HG03196 (cell line): ENCODE results near the gene ADD2.

ENCODE experiments used
- ATAC-seq: cut with Tn5 transposase; IDR thresholded peaks from one replicate; pipeline ENCODE4 v1.9.1; 2021; ENCODE audit not compliant: unreplicated experiment

The ADD2 gene

DNA sequence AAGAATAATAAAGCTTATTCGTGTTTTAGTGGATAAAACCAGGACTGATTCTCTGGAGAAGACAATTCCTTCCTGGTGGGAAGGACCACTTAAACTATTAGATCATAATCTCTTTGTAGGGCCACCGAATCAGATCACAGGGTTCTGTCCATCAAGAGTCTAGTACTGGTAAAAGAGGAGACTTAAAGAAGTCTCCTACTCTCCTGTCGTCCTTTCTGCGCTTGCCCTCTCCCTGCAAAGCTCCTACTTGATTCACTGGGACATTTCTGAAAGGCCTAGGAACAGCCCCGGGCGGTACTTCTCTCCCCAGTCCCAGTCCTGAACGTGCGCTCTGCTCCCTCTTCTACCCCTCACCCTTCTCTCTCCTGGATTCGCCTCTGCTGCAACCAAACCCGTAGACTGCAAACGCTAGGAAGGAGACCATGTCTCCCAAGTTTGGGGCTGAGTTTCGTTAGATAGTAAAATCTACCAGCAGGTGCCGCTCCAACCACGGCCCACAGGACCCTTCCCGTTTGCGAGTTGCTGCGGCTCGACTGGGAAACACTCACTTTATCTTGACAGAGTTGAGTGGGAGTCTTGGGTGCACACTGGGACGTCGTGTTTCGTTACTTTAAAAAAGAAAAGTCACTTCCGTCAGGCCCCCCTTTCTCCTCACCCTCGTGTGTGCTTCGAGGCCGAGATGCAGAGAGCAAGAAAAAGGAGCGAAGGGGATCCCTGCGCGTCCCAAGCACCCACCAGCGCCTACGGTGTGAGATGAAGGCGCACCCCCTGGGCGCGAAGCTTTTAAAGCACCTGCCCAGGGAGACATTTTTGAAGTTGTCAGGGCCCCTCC is 21.5 kb upstream of the ADD2 start:
- no peak for ATAC-seq

DNA sequence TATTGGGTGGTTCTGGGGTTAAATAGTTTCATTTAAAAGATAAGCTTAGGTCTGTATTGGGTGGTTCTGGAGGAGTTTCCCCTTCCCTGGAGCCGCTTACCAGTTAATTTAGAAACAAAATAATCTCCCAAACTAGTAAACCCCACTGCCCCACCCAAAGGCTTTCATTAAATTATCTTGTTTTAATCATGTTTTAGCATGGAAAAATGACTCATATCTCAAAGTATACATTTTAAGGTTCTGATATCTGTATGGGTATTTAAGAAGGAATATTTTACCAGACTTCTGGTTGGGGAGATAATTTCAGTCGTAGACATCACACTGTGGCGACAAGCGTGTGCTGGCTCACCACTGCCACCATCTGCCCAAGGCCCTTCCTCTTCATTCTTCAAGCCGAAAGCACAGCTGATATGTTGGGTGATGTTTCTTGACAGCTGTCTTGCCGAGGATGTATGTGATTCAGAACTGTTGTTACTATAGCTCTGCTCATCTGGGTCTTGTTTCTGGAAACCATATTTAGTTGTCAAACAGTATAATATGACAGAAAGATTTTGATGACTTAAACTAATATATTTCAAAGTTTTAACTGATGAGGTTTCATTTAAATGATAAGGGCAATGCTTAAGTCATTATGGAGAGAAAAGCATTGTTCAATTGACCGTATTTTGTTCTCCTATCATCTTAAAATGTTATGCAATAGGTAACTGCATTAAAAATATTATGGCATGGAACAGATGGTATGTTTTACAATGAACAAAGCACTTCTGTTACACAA is 17.3 kb upstream of the ADD2 start:
- no peak for ATAC-seq

DNA sequence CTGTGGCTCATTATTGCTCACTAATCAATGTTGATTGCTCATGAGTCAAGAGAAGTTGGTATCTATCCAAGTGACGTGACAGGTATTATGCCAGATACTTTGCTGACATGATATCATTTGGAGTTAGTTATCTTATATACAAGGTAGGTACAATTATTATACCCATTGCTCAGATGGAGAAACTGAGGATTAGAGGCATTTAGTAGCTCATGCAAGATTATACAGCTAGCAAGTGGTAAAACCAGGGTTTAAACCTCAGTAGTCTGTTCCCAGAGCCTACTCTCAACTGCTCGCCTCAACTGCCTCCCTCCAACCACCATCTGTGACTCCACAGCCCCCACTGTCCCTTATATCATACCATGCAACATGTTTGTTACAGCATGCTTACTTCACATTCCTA is 16.3 kb upstream of the ADD2 start:
- ATAC-seq = no peak

DNA sequence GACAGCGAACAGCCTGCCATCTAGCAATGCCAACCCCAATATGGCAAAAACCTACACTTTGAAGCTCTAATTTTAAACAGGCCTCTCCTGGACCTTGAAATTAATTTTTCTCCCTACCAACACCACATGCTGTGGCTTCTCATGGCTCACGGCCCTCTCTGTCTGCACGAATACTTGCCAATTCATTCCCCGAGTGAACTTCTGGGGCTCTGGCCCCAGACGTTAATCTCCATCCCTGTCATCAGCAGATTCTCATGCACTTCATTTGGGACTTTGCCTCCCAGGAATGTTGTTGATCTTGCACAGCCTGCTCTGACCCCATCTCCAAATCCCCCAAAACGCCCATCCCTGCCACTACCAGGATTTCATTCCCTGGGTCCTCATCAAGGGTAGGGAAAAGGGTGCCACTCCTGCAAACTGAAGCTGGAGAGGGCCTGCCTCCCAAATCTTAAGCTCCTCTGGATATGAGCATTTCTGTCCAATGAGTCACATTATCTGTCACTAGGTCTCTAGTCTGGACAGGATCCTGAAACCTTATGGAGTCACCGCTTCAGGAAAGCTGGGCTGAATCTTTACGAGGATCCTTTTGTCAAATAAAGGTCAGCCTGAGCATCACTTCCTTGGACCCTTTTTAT is 12.0 kb upstream of the ADD2 start:
- ATAC-seq = no peak

DNA sequence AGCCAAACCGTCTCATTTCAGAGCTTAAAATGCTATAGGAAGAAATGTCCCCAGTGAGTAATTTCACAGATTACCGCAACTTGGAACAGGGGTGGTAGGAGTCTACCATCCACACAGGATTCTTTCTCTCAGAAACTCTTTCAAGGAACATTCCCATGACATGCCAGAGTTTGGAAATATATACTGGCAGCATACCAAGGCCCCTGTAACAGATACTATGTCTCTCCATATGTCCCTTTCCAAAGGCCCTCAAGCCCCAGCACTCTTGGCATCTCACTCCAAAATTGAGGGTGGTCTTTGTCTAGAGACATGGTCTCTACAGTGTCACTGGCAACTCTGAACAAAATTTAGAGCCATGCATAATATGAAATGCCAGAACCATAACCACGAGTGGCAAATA is 11.5 kb upstream of the ADD2 start:
- ATAC-seq = no peak

DNA sequence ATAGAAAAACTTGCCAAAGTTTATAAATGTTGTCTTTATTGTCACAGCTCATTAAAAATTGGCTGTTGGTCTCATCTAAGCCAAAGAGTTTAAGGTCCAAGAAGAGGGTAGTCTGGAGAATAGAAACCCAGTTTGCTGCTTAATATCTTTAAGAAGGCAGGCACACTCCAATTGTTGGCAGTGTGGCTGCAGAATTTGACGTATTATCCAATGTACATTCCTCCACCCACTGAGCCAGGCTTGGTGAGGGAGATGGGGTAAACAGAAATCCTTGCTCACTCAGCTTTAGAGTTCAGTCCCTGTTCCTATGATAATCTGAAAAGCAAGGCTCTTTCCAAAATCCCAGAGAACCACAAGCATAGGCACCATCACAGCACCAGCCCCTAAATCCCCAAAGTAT is 10.7 kb upstream of the ADD2 start:
- ATAC-seq = no peak

DNA sequence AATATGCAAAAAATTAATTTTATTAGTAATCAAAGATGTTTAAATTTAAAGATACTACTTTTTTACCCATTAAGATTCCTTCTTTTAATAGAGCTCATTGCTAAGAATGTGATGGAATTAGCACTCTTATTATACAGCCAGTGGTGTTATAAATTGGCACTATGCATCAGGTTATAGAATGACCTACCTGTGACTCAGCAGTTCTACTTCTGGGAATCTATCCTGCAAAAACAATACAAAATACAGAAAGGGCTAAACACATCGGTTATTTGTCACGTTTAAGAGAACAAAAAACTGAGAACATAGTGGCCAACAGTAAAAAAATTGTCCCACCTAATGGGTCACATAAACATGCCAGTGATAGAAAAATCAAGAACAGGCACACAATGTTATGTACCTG is 9.4 kb upstream of the ADD2 start:
- ATAC-seq = no peak

DNA sequence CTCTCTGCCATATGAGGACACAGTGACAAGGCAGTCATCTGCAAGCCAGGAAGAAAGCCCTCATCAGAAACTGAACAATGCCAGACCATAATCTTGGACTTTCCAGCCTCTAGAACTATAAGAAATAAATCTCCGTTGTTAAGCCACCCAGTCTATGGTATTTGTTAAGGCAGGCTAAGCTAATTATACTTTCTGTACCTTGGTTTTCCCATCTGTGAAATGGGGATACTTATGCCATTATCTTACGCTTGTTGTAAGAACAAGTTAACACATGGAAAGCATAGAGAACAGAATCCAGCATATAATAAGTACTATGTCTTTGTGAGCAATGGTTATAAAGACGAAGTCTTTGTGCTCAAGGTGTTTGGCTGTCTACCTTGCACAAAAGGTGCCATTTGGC is 8.3 kb upstream of the ADD2 start:
- ATAC-seq = no peak

DNA sequence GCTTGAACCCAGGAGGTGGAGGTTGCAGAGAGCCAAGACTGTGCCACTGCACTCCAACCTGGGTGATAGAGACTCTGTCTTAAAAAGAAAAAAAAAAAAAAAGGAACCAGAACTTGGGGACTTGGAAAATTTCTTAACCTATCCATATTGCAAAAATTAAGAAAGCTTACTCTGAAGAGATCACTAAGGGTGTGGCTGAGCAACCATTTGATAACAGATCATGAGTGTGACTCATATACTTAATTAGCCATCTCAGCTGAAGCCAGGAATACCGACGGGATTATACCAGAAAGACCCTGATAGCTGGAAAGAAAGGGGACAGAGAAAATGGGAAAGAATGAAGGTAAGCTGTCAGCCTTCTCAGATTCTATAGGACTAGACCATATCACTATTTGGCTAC is 7.1 kb upstream of the ADD2 start:
- no peak for ATAC-seq

DNA sequence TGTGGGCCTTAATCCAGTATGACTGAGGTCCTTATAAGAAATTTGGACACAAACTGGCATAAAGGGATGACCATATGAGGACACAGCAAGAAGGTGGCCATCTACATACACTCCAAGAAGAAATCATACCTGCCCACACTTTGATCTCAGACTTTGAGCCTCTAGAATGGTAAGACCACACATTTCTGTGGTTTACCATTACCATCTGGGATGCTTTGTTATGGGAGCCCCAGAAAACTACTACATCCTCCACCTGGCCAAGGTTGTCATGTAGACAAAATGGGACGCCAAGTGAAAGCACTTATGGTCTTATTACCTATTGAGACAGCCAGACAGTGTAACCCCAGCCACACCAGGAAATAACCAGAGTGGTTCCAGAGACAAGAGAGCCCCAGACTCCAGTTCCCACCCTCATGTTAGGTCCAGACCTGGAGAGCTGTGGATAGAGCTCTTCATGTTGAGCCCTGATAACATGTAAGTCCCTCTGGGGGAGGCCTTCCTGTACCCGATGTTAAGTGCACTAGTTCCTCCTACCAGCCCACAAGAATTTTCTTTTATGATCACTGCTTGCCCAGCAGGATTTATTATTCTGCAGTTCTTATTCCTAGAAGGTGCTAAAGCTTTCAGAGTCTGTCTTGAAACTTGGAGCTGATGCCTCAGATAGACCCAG is 4.6 kb upstream of the ADD2 start:
- ATAC-seq = no peak

DNA sequence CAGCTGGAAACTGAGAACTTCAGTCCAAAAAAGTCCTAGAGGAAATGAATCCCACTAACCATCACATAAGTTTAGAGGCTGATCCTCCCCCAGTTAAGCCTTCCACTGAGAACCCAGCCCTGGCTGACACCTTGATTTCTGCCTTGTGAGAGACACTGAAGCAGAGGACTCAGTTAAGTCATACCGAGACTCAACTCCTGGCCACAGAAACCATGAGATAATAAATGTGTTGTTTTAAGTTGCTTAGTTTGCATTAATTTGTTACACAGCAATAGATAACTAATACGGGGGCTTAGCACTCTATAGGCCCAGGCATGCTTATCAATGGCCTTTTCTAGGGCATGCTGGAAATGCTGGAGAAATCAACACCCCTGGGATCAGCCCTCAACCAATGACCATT is 3.4 kb upstream of the ADD2 start:
- peak; percentile 63 for ATAC-seq

DNA sequence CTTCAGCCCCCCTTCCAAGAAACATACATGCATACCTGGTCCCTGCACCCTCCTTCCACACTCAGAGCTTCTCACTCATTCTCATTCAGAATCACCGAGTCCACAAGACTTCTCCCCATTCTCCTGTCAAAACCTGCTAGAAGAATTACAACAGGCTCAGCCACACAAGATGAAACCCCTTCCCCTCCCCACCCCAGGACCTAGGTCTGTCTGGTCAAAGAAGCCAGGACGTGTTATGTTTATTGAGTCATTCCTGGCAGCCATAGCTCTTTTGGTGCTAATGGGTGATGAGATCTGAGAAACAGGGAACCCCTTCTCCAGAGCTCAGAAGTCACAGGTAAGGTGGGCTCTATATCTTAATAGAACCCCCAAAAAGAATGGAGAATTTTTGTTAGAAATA is 1.4 kb upstream of the ADD2 start:
- no peak for ATAC-seq

DNA sequence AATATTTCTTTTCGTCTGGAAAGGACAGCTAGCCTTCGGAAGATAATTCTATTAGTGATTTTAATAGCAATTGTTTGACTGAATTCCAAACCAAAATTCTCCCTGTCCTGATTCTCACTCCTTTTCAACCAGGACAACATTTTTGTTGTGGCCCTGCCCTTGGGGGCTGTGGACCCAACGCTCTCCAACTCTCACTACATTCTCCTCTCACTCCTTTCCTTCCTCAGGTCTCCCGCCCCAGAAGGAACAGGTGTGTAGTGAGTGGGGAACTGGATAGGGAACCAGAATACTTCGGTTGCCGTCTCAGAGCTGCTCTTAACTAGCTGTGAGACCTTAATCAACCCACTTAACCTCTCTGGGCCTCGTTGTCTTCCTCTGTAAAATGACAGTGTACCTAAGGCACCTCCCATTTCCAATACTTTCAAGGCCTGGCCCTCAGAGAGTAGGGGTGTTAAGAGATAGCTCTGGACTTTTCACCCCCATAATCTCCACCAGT is 638 bp upstream of the ADD2 start:
- no peak for ATAC-seq

DNA sequence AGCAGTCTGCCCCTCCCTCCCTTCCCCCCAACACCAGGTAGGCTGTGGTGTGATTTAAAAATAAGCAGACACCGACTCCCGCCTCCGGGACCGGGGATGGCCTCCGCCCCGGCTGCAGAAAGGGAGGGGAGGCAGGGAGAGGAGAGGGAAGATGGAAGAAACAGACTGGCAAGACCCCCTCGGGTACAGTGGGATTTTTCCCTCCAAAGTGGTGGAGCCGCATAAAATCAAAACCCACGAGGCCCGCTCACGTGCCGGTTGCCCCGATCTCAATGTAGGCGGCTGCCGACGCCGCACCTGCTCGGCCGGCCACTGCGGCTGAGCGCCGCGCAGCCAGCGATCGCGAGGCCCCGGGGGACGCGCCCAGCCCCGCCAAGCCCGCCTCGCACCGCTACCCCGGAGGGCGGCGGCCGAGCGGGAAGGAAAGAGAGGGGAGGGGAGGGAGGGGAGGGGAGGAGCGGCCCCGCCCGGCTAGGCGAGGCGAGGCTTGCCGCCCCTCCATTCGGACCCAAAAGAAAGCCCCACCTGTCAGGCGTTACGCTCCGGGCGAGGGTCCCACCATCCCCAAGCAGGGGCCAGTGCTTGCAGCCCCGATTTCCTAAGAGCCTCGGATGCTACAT is 811 bp downstream of the ADD2 start:
- no peak for ATAC-seq

DNA sequence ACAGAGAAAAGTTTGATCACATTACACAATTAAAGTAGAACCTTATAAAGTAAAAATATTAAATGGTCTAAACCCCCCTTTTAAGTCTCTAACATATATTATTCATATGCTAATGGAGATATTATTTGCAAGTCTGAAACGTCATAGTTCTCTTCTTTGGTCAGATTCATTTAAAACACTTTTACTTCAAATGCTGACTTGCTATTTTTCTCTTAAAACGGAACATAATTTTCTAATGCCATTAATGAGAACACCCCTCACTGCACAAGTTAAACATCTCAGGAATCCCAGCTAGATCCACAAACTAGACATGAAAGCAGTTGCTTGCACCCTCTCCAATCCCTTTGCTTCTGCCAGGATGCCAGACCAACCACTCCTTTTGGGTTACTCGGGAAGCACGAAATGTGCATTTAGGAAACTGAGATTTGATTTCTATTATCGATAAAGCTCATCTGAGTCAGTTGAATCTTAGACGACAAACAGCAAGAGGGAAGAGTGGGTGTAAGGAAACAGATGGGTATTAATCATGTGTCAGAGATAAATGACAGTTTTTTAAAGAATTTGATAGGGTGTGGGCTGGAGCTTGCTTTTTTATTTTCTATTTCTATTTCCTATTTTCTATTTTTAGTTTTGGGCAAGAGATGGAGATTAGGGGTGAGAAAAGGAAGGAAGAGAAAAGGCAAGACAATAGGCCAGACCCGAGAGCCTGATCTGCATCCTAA is 1.5 kb downstream of the ADD2 start:
- ATAC-seq = no peak

DNA sequence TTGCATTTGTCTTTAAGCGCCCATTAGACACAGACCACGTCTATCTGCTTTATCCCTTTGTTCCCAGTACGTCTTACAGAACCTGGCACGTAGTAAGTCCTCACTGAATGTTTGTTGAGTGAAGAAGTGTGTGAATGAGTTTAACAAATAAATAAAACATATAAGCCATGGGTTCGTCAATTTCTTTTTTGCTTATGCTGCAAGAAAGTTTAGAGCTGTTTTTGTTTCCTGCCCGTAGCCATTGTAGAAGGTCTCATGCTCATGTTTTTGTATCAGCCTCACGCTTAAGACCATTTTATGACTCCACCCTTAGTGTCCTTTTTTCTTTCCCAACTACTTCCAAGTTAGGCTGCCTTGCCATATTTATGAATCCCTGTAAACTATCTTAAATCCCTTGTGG is 2.5 kb downstream of the ADD2 start:
- ATAC-seq = no peak

DNA sequence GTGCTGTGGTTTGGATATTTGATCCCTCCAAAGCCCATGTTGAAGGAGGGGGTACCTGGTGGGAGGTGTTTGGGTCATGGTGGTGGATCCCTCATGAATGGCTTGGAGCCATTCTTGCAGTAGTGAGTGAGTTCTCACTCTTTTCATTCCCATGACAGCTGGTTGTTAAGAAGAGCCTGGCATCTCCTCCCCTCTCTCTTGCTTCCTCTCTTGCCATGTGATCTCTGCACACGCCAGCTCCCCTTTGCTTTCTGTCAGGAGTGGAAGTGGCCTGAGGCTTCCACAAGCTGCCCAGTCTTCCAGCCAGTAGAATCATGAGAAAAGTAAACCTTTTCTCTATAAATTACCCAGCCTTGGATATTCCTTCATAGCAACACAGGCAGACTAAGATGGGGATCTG is 8.6 kb downstream of the ADD2 start:
- ATAC-seq = no peak

DNA sequence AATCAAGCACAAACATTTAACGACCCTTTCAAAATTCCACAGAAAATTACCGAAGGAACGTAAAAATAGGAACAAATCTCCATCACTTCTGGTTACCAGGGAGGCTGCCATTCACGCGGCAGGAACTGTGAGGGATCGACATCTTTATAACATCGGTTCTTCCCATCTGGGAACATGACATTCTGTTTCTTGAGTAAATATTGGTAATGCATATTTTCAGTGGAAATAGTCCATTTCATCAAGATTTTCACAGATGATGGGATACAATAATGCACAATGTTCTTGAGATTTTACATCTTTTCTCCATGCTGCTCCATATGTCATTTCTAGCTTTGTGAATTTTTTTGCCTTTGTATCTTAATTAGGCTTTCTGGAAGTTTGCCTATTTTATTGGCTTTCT is 10.0 kb downstream of the ADD2 start:
- ATAC-seq = no peak

DNA sequence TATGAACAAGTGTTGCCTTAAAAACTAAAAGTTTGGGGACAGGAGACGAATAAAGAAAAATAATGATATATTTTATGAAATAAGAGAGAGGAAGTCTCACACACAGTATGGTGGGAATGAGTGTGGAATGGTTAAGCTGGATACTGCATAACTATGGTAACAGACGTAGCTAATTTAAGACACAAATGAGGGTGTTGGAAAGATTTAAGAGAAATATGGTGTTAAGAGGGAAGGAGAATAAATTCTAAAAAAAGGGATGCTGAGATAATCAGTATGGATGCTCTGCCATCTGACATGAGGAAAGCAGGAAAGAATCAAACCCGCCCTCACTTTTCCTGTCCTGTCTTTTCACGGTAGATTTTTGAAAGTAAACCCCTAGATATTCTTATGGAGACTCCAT is 10.6 kb downstream of the ADD2 start:
- no peak for ATAC-seq

DNA sequence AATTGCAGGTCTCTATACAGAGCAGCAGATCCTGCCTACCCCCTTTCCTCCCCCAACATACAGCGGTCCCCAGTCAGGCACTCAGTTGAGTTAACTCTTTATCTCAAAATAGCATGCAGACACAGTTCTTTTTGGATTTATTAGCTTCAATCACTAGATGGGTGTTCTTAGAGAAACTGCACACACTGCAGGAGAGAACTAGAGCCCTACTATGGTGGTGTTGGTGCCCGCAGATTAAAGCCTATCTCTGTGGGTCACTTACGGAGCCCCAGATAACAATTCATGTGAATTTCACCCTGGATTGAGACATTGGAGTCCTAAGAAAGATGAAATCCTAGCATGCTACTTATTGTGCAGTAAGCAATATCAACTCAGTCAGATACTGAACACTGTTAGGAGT is 11.9 kb downstream of the ADD2 start:
- ATAC-seq = no peak
